Cerebellar cortex (tissue), 1 donor: ENCODE results near the gene JAML.

Experiments used
- DNase-seq: peaks from one replicate; pipeline ENCODE4 v3.0.0-alpha.2; 2015; ENCODE audit warnings: low spot score

JAML gene

DNA sequence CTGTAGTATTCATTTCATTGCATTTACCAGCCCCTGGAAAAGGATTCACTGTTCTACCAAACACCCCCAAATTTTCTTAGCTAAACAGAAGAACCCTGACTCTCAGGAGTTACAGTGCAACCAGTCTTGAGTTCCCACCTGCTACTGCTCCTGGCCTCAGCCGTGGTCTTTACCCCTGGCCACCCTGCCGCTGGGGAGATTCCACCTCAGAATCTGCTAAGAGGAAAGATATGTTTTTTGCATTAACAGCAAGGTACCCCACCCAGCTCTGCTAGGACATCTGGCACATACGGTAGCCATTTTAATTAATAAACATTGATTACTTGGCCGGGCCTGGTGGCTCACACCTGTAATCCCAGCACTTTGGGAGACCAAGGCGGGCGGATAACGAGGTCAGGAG, 9.0 kb downstream of the JAML start:
- no peak for DNase-seq

- DNase-seq = no peak
These were observed 9.5 kb downstream of the JAML start for GRCh38 chr11:118215262-118215661.

DNA sequence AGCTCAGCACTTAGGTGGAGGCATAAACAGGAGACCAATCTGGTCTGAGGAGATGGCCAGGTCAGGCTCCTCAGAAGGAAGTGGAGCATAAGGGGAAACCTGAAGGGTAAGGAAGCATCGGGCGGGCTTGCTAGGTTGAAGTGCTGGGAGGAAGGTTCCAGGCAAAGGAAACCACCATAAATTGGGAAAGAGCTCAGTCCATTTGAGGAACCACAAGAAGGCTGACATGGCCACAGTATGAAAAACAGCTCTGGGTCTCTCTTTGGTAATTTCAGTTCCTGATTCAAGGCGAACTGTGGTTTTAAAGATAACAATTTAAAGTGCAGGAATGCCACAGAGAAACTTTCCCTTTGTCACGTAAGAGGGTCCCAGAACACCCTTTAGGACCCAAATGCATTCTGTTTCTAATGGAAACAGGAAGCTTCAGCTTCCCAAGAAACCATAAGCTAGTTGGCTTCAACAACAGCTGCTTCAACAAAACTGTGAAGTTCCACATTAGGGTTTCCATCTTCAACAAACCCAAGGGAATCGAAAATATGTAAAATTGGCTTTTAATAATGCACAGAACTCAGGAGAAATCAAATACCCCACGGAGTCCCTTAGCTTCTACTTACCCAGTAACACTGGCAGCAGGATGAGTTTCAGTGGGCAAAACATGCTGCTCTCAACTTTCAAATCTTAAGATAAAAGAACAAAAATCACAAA, 10.4 kb downstream of the JAML start:
- no peak for DNase-seq

GRCh38 chr11:118213781-118214180, 11.0 kb downstream of the JAML start:
- DNase-seq = no peak

- peak; percentile 76 for DNase-seq
These were observed 11.6 kb downstream of the JAML start for GRCh38 chr11:118213201-118213600.

GRCh38 chr11:118212781-118213191, 12.0 kb downstream of the JAML start:
- peak; percentile 78 for DNase-seq

DNA sequence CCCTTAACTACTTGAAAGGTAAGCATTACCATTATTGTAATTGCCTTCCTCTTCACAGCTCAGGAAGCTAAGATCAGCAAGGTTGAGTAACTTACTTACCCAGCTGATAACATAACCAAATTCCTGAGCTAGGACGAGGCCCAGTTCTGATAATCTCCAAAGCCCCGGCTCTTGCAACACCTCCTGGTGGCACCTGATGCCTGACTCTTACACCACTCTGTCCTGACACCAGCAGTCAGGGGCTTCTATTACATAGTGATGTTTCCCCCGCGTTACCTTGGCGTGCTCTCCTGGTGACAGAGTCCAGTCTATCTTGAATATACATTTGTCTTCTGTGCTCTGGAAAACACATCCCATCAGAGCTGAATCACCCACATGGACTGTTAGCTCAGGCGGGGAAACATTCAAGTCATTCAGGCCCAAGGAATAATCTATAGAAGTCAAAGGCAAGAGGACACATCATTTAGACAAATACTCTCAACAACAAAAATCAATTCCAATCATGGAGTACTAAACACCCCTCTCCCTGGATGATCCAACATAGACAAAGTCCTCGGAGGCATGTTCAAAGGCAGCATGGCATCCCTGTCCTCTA, 12.6 kb downstream of the JAML start:
- peak; percentile 26 for DNase-seq

- peak; percentile 49 for DNase-seq
These were observed 13.8 kb downstream of the JAML start for GRCh38 chr11:118211006-118211405.

DNA sequence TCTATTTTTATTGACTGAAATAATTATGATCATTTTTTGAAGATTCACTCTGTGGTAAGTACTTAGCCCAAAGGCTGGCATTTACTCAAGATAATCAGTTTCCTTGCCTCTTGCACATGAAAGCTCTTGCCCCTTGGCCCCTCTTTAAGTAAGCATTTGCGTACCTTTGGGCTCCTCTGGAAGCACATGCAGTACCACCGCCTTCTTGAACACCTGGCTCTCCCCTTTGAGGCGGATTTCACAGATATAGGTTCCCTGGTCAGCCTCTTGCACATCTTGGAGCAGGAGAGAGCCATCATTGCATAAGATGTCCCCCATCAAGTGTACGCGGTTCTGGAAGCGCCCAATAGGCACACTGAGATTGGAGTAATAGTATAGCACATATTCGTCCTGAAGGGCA, 14.5 kb downstream of the JAML start:
- peak; percentile 13 for DNase-seq

DNA sequence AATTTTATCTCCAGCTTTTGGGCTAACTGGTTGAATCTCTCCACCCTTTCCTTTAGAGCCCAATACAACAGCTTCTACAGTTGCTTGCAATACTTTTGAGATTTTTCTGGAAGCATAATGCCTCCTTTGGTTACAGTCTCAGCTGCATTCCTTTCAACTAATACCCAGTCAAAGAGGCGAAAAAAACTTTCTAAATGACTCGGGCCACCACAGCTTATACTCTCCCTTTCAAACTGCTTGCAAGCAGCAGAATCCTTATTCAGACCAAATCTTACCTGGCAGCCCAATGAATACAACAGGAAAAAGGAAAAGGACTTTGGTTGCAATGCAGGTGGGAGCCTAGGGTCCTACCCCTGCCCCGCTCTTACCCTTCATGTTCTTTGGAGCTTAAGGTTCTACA, 15.8 kb downstream of the JAML start:
- no peak for DNase-seq

GRCh38 chr11:118207079-118207478, 17.7 kb downstream of the JAML start:
- no peak for DNase-seq

GRCh38 chr11:118206391-118207031, 18.3 kb downstream of the JAML start:
- peak; percentile 35 for DNase-seq

- DNase-seq = no peak
These were observed 19.0 kb downstream of the JAML start for GRCh38 chr11:118205606-118206378.

DNA sequence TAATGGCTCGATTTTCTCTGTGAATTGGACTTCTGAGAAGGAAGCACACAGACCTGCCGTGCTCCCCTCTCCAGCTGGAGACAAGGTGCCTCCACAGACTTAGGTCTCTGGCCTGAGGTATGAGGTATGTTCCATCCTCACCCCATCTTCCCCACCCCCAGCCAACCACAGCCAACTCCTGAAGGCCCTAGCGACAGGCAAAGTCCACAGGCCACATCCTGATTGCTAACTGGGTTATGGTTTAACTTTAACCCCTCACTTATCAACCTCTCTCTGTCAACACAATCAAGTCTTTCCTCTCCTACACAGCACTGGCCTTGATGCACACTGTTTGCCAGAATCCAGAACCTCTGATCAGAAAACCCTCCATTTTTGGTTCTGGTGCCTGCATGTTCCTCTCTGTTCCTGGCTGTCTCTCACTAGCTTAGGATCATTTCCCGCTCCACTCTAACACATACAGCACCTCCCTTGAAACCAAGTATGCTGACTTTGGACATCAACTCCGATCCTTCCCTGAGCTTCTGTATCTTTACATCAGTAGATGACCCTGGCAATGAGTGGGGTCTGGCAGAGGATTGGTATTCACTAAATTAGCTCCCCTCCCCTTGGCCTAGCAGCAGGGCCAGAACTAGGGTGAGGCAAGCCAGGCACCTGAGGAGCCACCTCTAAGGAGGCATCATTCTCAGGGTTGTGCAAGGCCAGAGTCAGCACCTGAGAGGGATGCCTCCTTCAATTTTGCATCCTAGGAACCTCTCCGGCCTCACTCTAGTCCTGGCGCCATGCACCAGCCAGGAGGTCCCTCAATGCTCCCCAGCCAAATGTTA, 22.0 kb downstream of the JAML start:
- no peak for DNase-seq

- no peak for DNase-seq
These were observed 22.8 kb downstream of the JAML start for GRCh38 chr11:118201966-118202365.

DNA sequence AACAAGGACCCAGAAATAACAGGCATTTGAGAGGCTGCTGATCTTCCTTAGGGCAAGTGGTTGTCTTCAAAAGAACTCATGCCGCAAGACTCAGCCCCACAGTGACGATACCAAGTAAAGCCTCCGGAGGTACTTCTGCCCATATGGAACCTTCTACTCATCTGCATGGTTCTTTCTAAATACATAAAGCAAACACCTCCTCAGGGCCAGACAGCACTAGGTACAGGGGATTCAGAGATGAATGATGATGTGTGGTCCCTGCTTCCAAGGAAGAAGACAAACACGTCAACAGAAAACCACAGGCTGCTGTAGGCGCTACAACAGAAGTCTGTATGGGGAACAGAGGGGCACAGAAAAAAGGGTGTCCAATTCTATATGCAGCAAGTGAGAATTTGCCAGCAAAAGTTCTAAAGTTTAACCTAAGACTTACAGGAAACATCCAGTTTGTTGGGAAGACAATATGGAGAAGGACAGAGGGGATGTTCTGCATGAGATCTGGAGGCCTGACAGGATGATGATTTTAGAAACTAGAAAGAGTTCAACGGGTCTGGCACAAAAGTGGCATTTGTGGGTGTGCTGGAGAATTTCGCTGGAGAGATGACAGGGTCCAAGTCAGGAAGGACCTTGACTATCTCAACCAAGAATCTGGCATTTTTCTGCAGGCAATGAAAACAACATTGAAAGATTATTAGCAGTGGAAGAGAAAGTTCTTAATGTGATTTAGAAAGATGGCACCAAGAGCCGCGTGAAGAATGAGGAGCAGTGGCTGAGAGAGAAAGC, 23.7 kb downstream of the JAML start:
- no peak for DNase-seq

DNA sequence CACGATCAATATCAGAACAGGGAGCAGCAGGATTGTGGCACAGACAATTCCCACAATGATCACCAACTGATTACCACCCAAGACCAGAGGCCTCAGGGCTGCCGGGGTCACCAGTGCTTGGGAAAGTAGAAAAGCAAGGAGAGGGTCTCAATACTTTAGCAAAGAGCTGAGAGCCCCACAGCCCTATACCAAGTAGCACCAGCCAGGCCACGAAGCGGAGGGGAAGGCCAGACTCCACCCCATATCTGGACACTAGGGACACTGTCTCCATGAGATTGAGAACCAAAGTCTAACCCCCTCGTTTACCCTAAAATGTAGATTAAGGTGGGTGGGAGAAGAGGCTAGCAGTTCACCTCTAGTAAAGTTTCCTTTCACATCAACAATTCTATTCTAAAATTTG, 24.3 kb downstream of the JAML start:
- DNase-seq = no peak

- DNase-seq = no peak
These were observed 25.7 kb downstream of the JAML start for GRCh38 chr11:118199135-118199534.

DNA sequence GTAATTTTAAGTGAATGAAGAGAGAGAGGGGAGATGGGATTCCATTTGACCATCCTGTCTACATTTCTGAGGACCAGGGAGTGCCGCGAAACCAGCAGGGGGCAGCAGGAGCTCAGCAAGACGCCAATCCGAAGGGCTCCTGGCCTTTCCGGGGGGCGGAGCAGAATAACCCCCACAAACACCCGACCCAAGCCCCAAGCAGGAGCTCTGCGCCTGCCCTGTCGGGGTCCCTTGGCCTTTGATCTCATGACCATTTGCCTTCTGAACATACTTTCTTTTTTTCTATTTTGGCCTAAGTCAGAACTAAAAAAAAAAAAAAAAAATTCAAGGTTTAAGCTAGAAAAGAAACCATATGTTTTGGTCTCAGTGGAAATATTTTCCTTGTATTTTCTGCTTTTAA, 26.4 kb downstream of the JAML start:
- peak; percentile 50 for DNase-seq

GRCh38 chr11:118194835-118195627, 29.8 kb downstream of the JAML start:
- peak; percentile 58 for DNase-seq
